ENCODE measurements around the gene PDE6C. TPM values are rescaled to one million over a fixed set of nuclear protein-coding genes. Genes with fewer than 3 reads are reported as not detected.

Gene PDE6C
- total RNA-seq, 1 experiment from 2014 or later, result not detected

DNA sequence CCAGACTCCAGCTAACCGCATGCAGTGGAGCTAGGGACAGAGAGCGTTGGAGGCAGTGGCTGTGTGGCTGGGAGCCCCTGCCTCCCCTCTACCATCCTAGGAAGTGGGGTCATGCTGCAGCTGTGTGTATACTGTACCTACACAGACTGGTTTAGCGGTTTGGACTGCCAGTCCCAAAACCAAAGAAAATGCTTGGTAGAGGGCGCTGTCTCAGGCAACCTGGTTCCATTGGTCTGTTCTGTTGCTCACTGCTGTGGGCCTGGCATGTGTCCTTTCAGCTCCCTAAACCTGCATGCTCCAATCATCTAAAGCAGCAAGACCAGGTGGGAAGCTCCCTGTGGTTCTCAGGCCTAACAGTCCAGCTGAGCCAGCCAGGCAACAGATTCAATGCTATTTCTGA is 15.8 kb upstream of the PDE6C start:
- CTCF ChIA-PET, result no interaction called here
- Histone ChIP-seq H3K27ac (ENCODE audit: low read length) (no peak overlapping the region), H3K36me3 (ENCODE audit: control insufficient read depth, insufficient read depth, low read length) (no peaks in the 10 kb centered on the region), H3K4me3 (ENCODE audit: low read depth in 2 of 2, low read length in 2 of 2) (no peak overlapping the region), H3K9me3 (ENCODE audit: control insufficient read depth, insufficient read depth, low read depth, low read length) (no peaks in the 10 kb centered on the region), H3K27me3 (ENCODE audit: control insufficient read depth, insufficient read depth, low read length) (no peaks in the 10 kb centered on the region; the same call in 1 of the 2 replicates), H3K4me1 (ENCODE audit: control insufficient read depth, insufficient read depth, low read length) (no peaks in the 10 kb centered on the region)
- intact Hi-C loops (cut with micrococcal nuclease; ENCODE audit: unreplicated experiment) (no loop called here), in situ Hi-C loops (cut with HindIII; ENCODE audit: low pct_unique_long_range_greater_than_20kb, low sequenced_read_pairs) (no loop called here)
- DNase-seq (ENCODE audit: low read depth, low spot score), result no peak
- TF ChIP-seq TCF7L2 (IDR thresholded peaks at IDR 0.05; ENCODE audit: low read depth, low read length), result no peak
- TF ChIP-seq POLR2AphosphoS5 (IDR thresholded peaks at IDR 0.05; ENCODE audit: low read depth, low read length), result no peak
- TF ChIP-seq, protein P1, sequence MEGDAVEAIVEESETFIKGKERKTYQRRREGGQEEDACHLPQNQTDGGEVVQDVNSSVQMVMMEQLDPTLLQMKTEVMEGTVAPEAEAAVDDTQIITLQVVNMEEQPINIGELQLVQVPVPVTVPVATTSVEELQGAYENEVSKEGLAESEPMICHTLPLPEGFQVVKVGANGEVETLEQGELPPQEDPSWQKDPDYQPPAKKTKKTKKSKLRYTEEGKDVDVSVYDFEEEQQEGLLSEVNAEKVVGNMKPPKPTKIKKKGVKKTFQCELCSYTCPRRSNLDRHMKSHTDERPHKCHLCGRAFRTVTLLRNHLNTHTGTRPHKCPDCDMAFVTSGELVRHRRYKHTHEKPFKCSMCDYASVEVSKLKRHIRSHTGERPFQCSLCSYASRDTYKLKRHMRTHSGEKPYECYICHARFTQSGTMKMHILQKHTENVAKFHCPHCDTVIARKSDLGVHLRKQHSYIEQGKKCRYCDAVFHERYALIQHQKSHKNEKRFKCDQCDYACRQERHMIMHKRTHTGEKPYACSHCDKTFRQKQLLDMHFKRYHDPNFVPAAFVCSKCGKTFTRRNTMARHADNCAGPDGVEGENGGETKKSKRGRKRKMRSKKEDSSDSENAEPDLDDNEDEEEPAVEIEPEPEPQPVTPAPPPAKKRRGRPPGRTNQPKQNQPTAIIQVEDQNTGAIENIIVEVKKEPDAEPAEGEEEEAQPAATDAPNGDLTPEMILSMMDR (IDR thresholded peaks at IDR 0.05), result no peak; the same call in 1 of the 2 replicates
- TF ChIP-seq SIN3A (IDR thresholded peaks at IDR 0.05; ENCODE audit: borderline replicate concordance, insufficient read depth, low read depth, low read length), result no peak
- TF ChIP-seq, protein P2, sequence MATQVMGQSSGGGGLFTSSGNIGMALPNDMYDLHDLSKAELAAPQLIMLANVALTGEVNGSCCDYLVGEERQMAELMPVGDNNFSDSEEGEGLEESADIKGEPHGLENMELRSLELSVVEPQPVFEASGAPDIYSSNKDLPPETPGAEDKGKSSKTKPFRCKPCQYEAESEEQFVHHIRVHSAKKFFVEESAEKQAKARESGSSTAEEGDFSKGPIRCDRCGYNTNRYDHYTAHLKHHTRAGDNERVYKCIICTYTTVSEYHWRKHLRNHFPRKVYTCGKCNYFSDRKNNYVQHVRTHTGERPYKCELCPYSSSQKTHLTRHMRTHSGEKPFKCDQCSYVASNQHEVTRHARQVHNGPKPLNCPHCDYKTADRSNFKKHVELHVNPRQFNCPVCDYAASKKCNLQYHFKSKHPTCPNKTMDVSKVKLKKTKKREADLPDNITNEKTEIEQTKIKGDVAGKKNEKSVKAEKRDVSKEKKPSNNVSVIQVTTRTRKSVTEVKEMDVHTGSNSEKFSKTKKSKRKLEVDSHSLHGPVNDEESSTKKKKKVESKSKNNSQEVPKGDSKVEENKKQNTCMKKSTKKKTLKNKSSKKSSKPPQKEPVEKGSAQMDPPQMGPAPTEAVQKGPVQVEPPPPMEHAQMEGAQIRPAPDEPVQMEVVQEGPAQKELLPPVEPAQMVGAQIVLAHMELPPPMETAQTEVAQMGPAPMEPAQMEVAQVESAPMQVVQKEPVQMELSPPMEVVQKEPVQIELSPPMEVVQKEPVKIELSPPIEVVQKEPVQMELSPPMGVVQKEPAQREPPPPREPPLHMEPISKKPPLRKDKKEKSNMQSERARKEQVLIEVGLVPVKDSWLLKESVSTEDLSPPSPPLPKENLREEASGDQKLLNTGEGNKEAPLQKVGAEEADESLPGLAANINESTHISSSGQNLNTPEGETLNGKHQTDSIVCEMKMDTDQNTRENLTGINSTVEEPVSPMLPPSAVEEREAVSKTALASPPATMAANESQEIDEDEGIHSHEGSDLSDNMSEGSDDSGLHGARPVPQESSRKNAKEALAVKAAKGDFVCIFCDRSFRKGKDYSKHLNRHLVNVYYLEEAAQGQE (IDR thresholded peaks at IDR 0.05; ENCODE audit: insufficient read depth in 1 of 2, low read depth in 2 of 2, low read length in 1 of 2), result no peak
- no TSS peak for BruUV-seq (replicated peaks)
- POLR2A ChIA-PET, result no interaction called here
- no peak for ATAC-seq

- POLR2A ChIA-PET, result no interaction called here
- no peaks in the 10 kb centered on the region for H3K4me1 ChIP-seq (ENCODE audit: control insufficient read depth, insufficient read depth, low read length)
- TF ChIP-seq, protein P1 (IDR thresholded peaks at IDR 0.05), result no peak
- TF ChIP-seq, protein P2 (IDR thresholded peaks at IDR 0.05; ENCODE audit: insufficient read depth in 1 of 2, low read depth in 2 of 2, low read length in 1 of 2), result no peak
- no peak for TF ChIP-seq SIN3A (IDR thresholded peaks at IDR 0.05; ENCODE audit: borderline replicate concordance, insufficient read depth, low read depth, low read length)
- TF ChIP-seq POLR2AphosphoS5 (IDR thresholded peaks at IDR 0.05; ENCODE audit: low read depth, low read length), result no peak
- no peak for TF ChIP-seq TCF7L2 (IDR thresholded peaks at IDR 0.05; ENCODE audit: low read depth, low read length)
Observed at GRCh38 chr10:93597075-93597599, 15.2 kb upstream of the PDE6C start.

More at GRCh38 chr10:93597075-93597599, 15.2 kb upstream of the PDE6C start:
- intact Hi-C loops (cut with micrococcal nuclease; ENCODE audit: unreplicated experiment) (no loop called here), in situ Hi-C loops (cut with HindIII; ENCODE audit: low pct_unique_long_range_greater_than_20kb, low sequenced_read_pairs) (no loop called here)
- BruUV-seq (replicated peaks), result no TSS peak
- Histone ChIP-seq H3K9me3 (ENCODE audit: control insufficient read depth, insufficient read depth, low read depth, low read length) (no peaks in the 10 kb centered on the region), H3K27ac (ENCODE audit: low read length) (no peak overlapping the region), H3K27me3 (ENCODE audit: control insufficient read depth, insufficient read depth, low read length) (peaks cover 6% of the 10 kb centered on the region), H3K36me3 (ENCODE audit: control insufficient read depth, insufficient read depth, low read length) (no peaks in the 10 kb centered on the region), H3K4me3 (ENCODE audit: low read depth in 2 of 2, low read length in 2 of 2) (no peak overlapping the region)
- CTCF ChIA-PET, result no interaction called here
- DNase-seq (ENCODE audit: low read depth, low spot score) (no peak), ATAC-seq (no peak)

Measured in Panc1 (cell line).